Smooth muscle cell (in vitro differentiated cells): ENCODE measurements around the gene SLC4A7. TPM values are rescaled to one million over a fixed set of nuclear protein-coding genes. Genes with fewer than 3 reads are reported as not detected.

Experiments used
- DNase-seq: peaks from one replicate; lab custom pipeline; 2025; ENCODE audit not compliant: unreplicated experiment; lab: John Stamatoyannopoulos, UW
- H2AFZ ChIP-seq: fragments of 200-600 bp; sonication (generic); 2 replicates; pipeline ENCODE4 v1.6.0; 2016; ENCODE audit warnings: antibody characterized with exemption, low read depth, mild to moderate bottlenecking
- H3F3A ChIP-seq: fragments of 200-600 bp; sonication (generic); 2 replicates; pipeline ENCODE4 v1.6.0; 2017; ENCODE audit warnings: antibody characterized with exemption, low read depth
- H3K27ac ChIP-seq: fragments of 200-600 bp; sonication (generic); 2 replicates; pipeline ENCODE4 v1.5.1; 2016; ENCODE audit warnings: low read depth, mild to moderate bottlenecking
- H3K27me3 ChIP-seq: fragments of 200-600 bp; sonication (generic); 2 replicates; pipeline ENCODE4 v1.6.1; 2016; ENCODE audit warnings: low read depth, mild to moderate bottlenecking
- H3K36me3 ChIP-seq: fragments of 200-600 bp; sonication (generic); 2 replicates; pipeline ENCODE4 v1.5.1; 2016; ENCODE audit warnings: low read depth
- H3K4me1 ChIP-seq: fragments of 200-600 bp; sonication (generic); 2 replicates; pipeline ENCODE4 v1.5.1; 2016; ENCODE audit warnings: low read depth
- H3K4me2 ChIP-seq: fragments of 200-600 bp; sonication (generic); 2 replicates; pipeline ENCODE4 v1.6.0; 2016; ENCODE audit warnings: mild to moderate bottlenecking
- H3K4me3 ChIP-seq: fragments of 200-600 bp; sonication (generic); 2 replicates; pipeline ENCODE4 v1.5.1; 2016; ENCODE audit warnings: mild to moderate bottlenecking
- H3K79me2 ChIP-seq: fragments of 200-600 bp; sonication (generic); 2 replicates; pipeline ENCODE4 v1.6.0; 2016; ENCODE audit warnings: low read depth, mild to moderate bottlenecking
- H3K9ac ChIP-seq: fragments of 200-600 bp; sonication (generic); 2 replicates; pipeline ENCODE4 v1.6.0; 2016; ENCODE audit warnings: low read depth
- H3K9me3 ChIP-seq: fragments of 200-600 bp; sonication (generic); replicated peaks from 2 replicates; pipeline ENCODE4 v1.5.1; 2016; ENCODE audit warnings: low read depth
- H4K20me1 ChIP-seq: fragments of 200-600 bp; sonication (generic); 2 replicates; pipeline ENCODE4 v1.6.0; 2016; ENCODE audit warnings: low read depth
- WGBS: methylation state at CpG from one replicate; pipeline ENCODE4 v1.1.7; 2016; ENCODE audit warnings: low lambda C conversion rate; 5-methylcytosine and 5-hydroxymethylcytosine counted together
- polyA plus RNA-seq: library from polyadenylated mRNA; unstranded; fragments of >200 nt; fragmentation: Nextera tagmentation; extraction: Ambion mirVana; gene quantifications from 2 replicates; pipeline ENCODE4 v1.2.1, GENCODE V29; 2016
- total RNA-seq: library from RNA; depleted of rRNA; stranded (reverse); fragments of >200 nt; gene quantifications from 2 replicates; pipeline ENCODE4 v1.2.3, GENCODE V29; 2014
- TF ChIP-seq, protein P1 (sequence below): fragments of 200-600 bp; sonication (generic); IDR thresholded peaks from 2 replicates; pipeline ENCODE4 v1.5.1; 2017; ENCODE audit warnings: borderline replicate concordance, mild to moderate bottlenecking, antibody characterized with exemption; ENCODE audit not compliant: insufficient read depth, poor library complexity, severe bottlenecking

Gene SLC4A7
- total and polyA plus RNA-seq, 2 experiments from 2014 or later, result 13.1 to 62.8 TPM

DNA sequence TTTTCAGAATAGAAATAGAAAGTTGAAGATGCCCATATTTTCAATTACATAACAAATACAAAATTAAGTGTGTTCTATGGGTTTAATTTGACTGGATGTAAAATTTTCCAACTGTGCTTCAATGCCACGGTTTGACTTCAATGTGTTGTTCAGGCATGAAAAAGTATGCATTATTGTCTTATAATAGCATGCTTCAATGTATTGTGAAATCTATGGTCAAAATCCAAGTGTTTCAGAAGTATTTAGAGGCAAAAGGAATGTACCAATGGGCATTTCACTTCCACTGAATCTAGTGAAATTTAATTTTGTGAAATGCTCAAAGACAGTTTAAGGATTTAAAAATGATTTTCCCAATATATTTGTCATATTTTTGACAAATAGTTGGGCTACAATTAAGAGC lies 131.0 kb downstream of the SLC4A7 start:
- Histone ChIP-seq H3K9me3 (no peaks in the 10 kb centered on the region), H3K27ac (no peak overlapping the region), H3K9ac (no peak overlapping the region), H3K79me2 (no peaks in the 10 kb centered on the region), H3K27me3 (no peaks in the 10 kb centered on the region), H3K4me2 (no peak overlapping the region), H3K36me3 (no peaks in the 10 kb centered on the region), H2AFZ (no peak overlapping the region), H4K20me1 (no peaks in the 10 kb centered on the region), H3F3A (no peaks in the 10 kb centered on the region), H3K4me3 (no peak overlapping the region), H3K4me1 (no peaks in the 10 kb centered on the region)
- no peak for DNase-seq
- TF ChIP-seq, protein P1, sequence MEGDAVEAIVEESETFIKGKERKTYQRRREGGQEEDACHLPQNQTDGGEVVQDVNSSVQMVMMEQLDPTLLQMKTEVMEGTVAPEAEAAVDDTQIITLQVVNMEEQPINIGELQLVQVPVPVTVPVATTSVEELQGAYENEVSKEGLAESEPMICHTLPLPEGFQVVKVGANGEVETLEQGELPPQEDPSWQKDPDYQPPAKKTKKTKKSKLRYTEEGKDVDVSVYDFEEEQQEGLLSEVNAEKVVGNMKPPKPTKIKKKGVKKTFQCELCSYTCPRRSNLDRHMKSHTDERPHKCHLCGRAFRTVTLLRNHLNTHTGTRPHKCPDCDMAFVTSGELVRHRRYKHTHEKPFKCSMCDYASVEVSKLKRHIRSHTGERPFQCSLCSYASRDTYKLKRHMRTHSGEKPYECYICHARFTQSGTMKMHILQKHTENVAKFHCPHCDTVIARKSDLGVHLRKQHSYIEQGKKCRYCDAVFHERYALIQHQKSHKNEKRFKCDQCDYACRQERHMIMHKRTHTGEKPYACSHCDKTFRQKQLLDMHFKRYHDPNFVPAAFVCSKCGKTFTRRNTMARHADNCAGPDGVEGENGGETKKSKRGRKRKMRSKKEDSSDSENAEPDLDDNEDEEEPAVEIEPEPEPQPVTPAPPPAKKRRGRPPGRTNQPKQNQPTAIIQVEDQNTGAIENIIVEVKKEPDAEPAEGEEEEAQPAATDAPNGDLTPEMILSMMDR, result no peak
- 77% methylated on average over 1 of the region's 1 CpG for WGBS

DNA sequence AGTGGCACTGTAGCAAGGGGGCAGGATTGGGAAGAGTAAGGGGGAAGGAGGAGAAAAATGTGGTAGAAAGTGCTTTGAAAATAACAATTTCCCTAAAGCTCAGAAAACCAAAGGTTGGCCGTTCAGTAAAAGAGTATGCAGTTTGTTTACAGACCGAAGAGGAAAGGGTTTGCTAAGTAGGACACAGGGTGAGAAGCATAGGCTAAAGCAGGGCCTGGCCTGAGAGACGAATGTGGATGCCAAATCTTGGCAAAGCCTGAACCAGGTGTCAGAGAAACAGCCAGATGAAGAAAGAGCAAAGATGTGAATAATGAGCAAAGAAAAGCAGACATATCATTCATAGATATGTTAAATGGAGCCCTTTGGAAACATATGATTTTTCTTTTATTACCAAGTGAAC lies 132.1 kb downstream of the SLC4A7 start:
- no peak overlapping the region for H3K4me3 ChIP-seq
- H3K4me2 ChIP-seq, result no peak overlapping the region
- no peaks in the 10 kb centered on the region for H4K20me1 ChIP-seq
- H2AFZ ChIP-seq, result no peak overlapping the region
- H3K9ac ChIP-seq, result no peak overlapping the region
- H3K27ac ChIP-seq, result no peak overlapping the region
- H3K79me2 ChIP-seq, result no peaks in the 10 kb centered on the region
- H3K27me3 ChIP-seq, result no peaks in the 10 kb centered on the region
- H3K9me3 ChIP-seq, result no peaks in the 10 kb centered on the region
- WGBS, result 89% methylated on average over 3 of the region's 3 CpGs
- no peaks in the 10 kb centered on the region for H3K4me1 ChIP-seq
- H3K36me3 ChIP-seq, result no peaks in the 10 kb centered on the region
- DNase-seq, result no peak
- TF ChIP-seq, protein P1, result no peak
- no peaks in the 10 kb centered on the region for H3F3A ChIP-seq

DNA sequence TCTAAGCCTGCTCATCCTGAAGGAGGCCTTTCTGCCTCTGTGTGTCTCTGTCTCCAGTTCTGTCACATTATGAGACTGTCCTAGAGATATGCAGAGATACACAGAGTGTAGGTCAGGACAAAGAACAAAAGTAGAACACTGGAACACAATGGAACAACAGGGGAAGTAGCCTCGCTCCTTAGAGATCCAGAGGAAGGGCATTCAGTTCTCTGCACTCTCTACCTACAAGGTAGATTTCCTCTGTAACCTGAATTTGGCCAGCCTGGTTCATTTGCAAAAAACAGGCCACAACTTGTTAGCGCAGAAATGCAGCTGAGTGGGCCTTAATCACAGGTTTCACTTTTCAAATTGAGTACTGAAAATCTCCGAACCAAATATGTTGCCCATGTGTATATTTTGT lies 134.4 kb downstream of the SLC4A7 start:
- Histone ChIP-seq H3K4me1 (no peaks in the 10 kb centered on the region), H3F3A (no peaks in the 10 kb centered on the region), H3K27me3 (no peaks in the 10 kb centered on the region), H3K36me3 (no peaks in the 10 kb centered on the region), H3K79me2 (no peaks in the 10 kb centered on the region), H2AFZ (no peak overlapping the region), H3K4me3 (no peak overlapping the region), H3K9me3 (no peaks in the 10 kb centered on the region), H3K9ac (no peak overlapping the region), H3K27ac (no peak overlapping the region), H3K4me2 (no peak overlapping the region), H4K20me1 (no peaks in the 10 kb centered on the region)
- WGBS, result 75% methylated on average over 3 of the region's 3 CpGs
- TF ChIP-seq, protein P1, result no peak
- DNase-seq, result no peak

DNA sequence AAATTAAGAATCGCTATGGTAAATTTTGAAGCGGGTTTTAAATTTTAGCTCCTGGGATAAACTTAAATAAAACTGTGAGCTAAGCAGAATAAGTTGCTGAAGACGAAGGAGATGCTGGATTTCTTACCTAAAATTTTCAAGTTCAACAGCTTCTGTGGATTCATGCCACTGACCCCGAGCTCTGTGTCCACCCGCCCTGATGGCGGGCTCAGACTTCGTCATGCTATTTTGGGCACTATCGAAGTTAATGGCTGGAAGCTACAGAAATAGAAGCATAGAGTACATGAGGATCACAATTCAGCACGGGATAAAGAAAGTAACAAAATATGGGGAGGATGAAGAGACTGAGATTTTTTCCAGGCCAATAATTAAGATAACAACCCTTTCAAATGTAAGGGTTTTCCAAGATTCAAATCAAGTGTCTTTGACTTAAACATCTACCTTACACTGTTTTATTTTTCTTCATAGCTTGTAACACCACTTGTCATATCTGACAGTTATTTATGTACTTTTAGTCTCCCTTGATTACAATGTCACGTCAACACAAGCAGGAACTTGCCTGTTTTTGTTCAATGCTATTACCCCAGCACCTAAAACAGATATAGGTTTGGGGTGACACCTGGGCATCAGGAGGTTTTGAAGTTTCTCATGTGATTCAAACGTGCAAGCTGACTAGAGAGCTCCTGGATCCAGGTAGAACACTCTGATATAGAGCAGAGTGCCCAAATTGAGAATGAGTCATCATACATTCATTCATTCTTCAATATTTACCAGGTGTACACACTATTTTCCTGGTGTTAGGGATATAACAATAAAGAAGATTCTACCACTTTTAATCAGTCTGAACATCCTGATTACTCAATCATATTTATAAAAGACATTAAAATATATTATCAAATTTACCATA lies 138.0 kb downstream of the SLC4A7 start:
- Histone ChIP-seq H4K20me1 (no peaks in the 10 kb centered on the region), H3K36me3 (no peaks in the 10 kb centered on the region), H3K4me1 (no peaks in the 10 kb centered on the region), H3K9me3 (no peaks in the 10 kb centered on the region), H3K9ac (no peak overlapping the region), H2AFZ (no peak overlapping the region), H3K4me2 (no peak overlapping the region), H3K27ac (no peak overlapping the region), H3K27me3 (no peaks in the 10 kb centered on the region), H3F3A (no peaks in the 10 kb centered on the region), H3K79me2 (no peaks in the 10 kb centered on the region), H3K4me3 (no peak overlapping the region)
- TF ChIP-seq, protein P1, result no peak
- 90% methylated on average over 11 of the region's 11 CpGs for WGBS
- no peak for DNase-seq
